ENCODE results near the gene KCNH2.

KCNH2 gene

GRCh38 chr7:150961510-150962289 lies 16.4 kb downstream of the KCNH2 start:
- no peak for DNase-seq (ENCODE audit: low read depth in 2 of 2)

DNA sequence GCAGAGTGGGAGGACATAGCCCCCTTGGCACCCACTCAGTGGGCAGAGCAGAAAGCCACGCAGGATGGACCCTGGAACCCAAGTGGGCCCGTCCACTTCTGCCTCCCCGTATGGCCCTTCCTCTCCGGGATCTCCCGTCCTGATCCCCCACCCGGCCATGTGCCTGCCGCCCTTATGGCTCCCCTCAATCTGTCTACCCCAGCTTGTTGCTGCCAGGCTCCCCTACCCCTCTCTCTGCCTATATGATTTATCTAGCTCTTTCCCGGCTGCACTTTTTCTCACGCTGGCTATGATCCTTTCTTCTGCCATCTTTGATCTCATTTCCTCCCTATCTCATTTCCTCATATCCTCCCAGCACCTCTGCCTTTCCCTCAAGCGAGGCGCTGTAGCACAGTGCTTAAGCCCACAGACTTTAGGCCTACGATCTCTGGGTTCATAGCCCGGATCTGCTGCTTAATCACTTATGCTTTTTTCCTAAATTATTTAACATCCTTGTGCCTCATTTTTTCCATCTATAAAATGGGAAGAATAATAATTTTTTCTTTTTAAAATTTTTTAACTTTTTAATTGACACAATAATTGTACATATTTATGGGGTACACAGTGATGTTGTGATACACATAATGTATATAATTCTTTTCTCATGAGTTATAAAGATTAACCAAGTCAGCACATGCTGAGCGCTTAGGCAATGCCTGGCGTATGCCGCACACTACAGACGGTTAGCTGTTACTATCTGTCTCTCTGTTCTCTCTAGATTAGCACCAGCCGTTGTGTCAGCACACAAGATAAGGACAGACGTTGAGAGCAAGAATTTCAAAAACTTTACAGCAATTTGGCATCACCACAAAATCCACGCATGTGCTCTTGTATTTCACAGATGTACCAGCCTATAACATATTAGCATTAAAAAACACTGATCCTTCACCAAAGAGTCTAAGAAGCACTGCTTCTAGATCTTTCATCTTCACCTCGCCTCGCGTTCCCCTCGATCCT lies 18.1 kb downstream of the KCNH2 start:
- no peak for DNase-seq (ENCODE audit: low read depth in 2 of 2)

DNA sequence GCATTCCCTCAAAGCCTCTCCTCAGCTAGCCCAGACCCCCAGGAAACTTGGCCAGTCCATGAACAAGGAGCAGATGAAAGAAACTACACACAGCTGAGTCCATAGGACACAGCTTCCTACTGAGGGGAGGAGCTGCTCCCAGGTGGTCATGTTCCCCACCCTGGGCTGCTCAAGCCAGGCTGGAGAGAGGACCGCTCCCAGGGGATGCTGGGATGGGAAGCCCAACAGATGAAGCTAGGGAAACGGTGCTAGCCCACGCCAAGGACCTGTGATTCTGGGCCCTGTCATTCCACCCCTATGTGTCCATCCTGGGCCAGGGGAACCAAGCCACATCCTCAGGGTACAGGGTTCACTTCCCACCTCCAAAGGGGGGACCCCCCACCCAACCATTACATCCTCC lies 19.0 kb downstream of the KCNH2 start:
- no peak for DNase-seq (ENCODE audit: low read depth in 2 of 2)

GRCh38 chr7:150958597-150958996 lies 19.5 kb downstream of the KCNH2 start:
- no peak for DNase-seq (ENCODE audit: low read depth in 2 of 2)

GRCh38 chr7:150958062-150958552 lies 20.0 kb downstream of the KCNH2 start:
- no peak for DNase-seq (ENCODE audit: low read depth in 2 of 2)

- DNase-seq (ENCODE audit: low read depth in 2 of 2), result no peak
Observed at GRCh38 chr7:150957133-150958020, 20.7 kb downstream of the KCNH2 start.

DNA sequence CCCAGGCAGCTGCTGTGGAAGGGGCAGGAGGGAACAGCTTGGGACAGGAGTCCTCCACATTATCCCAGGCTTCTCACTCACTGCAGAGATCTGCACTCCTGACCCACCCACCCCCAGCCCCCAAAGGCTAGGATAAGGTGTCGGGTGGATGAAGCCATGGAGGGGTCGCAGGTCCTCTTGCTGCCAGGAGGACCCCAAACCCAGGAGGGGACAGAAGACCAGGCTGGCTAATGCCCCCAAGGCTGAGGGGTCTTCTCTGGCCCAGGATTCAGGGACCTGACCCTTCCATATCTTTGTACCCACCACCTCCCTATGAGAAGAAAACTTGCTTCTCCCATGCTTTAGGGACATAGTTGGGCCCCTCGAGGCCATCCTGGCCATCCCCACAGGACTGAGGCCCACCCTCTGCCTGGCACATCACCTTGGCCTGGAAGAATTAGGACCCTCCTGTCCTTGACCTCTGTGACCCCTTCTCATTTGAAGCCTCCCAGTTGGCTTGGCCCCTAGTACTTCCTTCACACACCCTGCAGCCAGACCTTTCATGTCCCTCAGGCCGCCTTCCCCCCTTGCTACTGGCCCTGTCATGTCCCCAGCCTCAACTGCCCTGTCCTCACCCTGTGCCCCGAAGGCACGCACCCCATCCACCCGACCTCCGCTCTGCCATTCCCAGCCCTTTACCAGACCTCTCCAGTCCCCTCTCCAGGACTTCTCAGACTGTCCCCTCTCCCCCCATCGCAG lies 21.6 kb downstream of the KCNH2 start:
- DNase-seq (ENCODE audit: low read depth in 2 of 2), result no peak

DNA sequence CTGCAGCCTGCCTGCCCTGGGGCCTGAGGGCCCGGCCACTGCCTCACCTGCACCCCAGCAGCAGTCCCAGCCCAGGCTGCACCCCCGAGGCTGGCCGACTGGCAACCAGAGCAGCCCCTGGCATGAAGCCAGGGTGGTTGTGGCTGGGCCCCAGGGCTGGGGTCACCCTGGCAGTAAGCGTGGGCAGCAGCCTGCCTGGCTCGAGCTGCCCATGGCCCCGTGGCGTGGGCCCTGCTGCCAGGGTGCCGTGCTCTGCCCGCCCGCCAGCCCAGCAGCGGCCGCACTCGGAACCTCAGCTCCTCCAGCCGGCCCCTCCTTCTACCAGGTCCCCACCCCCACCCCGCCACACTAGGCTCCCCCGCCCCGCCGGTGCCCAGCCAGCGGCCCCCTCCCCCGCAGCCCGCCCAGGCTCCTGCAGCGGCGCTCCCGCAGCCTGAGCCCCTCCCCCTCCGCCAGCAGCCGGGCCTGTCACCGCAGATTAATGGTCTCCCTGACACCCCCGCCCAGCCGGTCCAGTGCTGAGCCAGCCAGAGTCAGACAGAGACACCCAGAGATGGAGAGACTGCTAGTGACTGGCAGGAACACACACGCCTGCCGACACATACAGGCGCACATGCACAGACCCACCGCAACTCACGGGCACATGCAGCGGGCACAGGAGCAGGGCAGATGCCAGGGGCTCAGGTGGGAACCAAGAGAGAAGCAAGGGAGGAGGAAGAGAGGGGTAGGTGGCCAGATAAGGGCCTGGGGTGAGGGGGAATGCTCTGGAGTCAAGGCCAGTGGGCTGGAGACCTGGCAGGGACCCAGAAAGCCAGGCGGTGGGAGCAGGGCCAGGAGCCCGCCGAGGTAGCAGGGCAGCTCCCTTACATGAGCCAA lies 22.4 kb downstream of the KCNH2 start:
- DNase-seq (ENCODE audit: low read depth in 2 of 2), result no peak

- no peak for DNase-seq (ENCODE audit: low read depth in 2 of 2)
Observed at GRCh38 chr7:150954986-150955518, 23.1 kb downstream of the KCNH2 start.

GRCh38 chr7:150954201-150954985 lies 23.7 kb downstream of the KCNH2 start:
- no peak for DNase-seq (ENCODE audit: low read depth in 2 of 2)

- no peak for DNase-seq (ENCODE audit: low read depth in 2 of 2)
Observed at GRCh38 chr7:150953061-150953997, 24.8 kb downstream of the KCNH2 start.

DNA sequence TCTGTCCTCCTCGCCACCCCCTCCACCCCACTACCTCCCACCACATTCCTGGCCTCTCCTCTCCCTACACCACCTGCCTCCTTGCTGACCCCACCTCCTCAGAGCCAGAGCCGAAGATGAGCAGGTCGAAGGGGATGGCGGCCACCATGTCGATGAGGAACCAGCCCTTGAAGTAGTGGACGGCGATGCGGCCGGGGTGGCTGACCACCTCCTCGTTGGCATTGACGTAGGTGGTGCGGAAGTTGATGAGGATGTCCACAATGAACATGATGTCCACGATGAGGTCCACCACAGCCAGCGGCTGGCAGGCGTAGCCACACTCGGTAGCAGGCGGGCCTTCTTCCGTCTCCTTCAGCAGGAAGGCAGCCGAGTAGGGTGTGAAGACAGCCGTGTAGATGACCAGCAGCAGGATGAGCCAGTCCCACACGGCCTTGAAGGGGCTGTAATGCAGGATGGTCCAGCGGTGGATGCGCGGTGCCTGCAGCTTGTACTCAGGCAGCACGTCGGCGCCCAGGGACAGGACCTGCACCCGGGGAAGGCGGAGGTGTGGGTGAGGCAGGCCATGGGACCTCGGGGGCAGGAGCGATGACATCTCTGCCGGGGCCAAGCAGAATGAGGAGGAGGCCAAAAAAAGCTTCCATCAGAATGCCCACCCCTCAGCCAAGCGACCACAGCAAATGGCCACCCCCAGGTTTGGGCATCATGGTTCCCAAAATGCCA lies 25.6 kb downstream of the KCNH2 start:
- DNase-seq (ENCODE audit: low read depth in 2 of 2), result no peak

GRCh38 chr7:150951521-150951920 lies 26.6 kb downstream of the KCNH2 start:
- no peak for DNase-seq (ENCODE audit: low read depth in 2 of 2)

- no peak for DNase-seq (ENCODE audit: low read depth in 2 of 2)
Observed at GRCh38 chr7:150951181-150951520, 27.0 kb downstream of the KCNH2 start.

DNA sequence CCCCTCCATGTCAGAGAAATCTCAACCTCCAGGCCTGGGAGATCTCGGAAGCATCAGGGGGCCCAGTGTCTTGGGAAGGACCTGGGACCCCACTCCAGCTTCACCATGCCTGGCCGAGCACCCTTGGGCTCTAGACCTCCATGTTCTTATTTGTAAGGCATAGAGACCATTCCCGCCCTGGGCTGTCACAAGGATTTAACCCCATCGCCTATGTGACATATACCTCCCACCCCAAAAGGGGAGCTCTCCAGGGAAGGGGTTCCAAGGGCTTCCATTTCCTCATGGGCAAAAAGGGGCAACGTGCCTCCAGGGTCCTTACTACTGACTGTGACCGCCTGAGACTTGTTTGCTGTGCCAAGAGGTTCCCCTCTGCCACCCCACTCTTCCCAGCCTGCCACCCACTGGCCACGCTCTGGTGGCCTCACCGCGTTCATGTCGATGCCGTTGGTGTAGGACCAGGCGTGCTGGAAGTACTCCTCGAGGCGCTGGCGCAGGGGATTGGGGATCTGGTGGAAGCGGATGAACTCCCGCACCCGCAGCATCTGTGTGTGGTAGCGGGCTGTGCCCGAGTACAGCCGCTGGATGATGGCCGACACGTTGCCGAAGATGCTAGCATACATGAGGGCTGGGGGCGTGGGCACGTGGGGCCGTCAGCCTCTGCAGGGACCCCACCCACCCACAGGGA lies 27.5 kb downstream of the KCNH2 start:
- DNase-seq (ENCODE audit: low read depth in 2 of 2), result no peak

GRCh38 chr7:150949971-150950491 lies 28.1 kb downstream of the KCNH2 start:
- DNase-seq (ENCODE audit: low read depth in 2 of 2), result no peak
